Left cardiac atrium (tissue), 4 donors: ENCODE data around the gene MALT1. TPM values are rescaled to one million over a fixed set of nuclear protein-coding genes. Genes with fewer than 3 reads are reported as not detected.
A peak's percentile ranks its signal among the peaks of the same experiment; 100 is the strongest.
"Not testable (repeated sequence)": the region's sequence is repeated elsewhere in the genome, so short reads cannot be mapped to it uniquely, and the experiment has no call there.

Experiments
- ATAC-seq, 2 donors: fragments of 200-7000 bp; cut with Tn5 transposase; one replicate each; pipeline ENCODE4 v1.9.1; 2020; ENCODE audit warnings: mild to moderate bottlenecking in 2 of 2, moderate library complexity in 2 of 2
- DNase-seq: peaks from one replicate; pipeline ENCODE4 v3.0.0-alpha.2; 2020
- intact Hi-C, 2 donors: fragments of 100-400 bp; cut with DNase I; formaldehyde crosslinking; loops; one replicate each; pipeline versions ENCODE4 v1.14.1 to v1.15.1; 2022 to 2023
- total RNA-seq, 2 donors: library from RNA; stranded (reverse); fragmentation: NEBNext Ultra II Directional; extraction: Animal tissue kit (Norgen Biotek cat#: 25700); gene quantifications; one replicate each; pipeline ENCODE4 v1.2.1, GENCODE V29; 2021
- donor health status: DM: no; HTN: yes; CAD: no.
- donor health status: DM: no; HTN: yes; CAD: no; lungs with severe emphysema.
- donor health status: DM: yes; HTN: yes; CAD: no.
- donor health status: Dilated cardiomyopathy.

Gene MALT1
- total RNA-seq, 2 donors from 2014 or later = 12.0 to 12.4 TPM

DNA sequence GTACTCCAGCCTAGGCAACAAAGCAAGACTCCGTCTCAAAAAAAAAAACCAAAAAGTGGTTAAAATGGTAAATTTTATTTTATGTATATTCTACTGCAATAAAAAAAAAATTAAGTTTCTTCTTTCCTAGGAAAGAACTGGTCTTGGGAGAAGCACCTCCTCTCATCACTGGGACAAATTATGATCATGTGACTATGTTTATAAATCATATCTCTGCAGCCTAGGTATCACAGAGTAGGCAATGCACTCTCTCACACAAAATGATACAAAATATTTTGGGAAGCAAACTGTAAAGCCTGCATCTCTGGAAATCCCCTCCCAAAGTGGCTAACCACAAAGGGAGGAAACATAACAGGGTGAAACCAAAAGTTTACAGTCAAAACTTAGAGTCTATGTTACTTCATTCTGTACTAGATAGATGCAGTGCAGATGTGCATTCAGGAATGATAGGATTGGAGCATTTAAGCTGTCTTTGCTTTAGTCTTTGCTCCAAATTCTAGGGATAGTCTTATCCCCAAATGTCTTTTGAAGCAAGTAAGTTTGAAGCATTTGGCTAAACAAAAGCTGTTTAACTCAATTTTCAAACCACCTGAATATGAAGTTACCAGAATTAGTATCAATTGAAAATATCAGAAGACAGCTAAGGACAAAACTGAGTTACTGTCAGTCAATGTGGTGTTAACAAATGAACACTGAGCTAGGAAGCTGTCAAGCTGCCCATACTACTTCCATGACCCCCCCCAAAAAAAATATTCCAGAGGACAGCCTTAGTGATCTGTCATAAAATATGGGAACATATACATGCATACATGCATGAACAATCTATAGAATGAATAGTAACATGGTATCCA, 21.1 kb upstream of the MALT1 start:
- intact Hi-C loops = no loop called here
- DNase-seq (no peak), ATAC-seq (no peak)

DNA sequence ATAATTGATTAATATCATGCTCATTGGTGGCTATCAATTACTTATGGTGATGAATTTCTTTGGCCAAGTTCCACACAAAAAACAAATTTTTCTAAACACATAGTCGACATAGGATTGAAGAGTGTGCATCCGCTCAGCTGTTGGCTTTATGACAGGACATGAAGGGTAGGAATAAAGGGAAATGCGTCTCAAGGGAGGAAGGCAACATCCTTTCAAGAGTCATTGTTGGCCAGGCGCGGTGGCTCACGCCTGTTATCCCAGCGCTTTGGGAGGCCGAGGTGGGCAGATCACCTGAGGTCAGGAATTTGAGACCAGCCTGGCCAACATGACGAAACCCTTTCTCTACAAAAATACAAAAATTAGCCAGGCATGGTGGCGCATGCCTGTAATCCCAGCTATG, 20.4 kb upstream of the MALT1 start:
- ATAC-seq, intact Hi-C loops, DNase-seq: not testable (repeated sequence)

DNA sequence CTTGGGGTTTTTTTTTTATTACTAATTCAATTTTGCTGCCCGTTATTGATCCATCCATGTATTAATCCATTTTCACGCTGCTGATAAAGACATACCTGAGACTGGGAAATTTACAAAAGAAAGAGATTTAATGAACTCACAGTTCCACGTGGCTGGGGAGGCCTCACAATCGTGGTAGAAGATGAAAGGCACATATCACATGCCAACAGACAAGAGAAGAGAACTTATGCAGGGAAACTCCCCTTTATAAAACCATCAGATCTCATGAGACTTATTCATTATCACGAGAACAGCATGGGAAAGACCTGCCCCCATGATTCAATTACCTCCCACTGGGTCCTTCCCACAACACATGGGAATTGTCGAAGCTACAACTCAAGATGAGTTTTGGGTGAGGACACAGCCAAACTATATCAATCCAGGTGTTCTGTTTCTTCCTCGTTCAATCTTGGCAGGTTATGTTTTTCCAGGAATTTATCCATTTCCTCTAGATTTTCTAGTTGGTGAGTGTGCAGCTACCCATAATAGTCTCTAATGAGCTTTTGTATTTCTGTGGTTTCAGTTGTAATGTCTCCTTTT, 18.0 kb upstream of the MALT1 start:
- intact Hi-C loops, DNase-seq, ATAC-seq: not testable (repeated sequence)

DNA sequence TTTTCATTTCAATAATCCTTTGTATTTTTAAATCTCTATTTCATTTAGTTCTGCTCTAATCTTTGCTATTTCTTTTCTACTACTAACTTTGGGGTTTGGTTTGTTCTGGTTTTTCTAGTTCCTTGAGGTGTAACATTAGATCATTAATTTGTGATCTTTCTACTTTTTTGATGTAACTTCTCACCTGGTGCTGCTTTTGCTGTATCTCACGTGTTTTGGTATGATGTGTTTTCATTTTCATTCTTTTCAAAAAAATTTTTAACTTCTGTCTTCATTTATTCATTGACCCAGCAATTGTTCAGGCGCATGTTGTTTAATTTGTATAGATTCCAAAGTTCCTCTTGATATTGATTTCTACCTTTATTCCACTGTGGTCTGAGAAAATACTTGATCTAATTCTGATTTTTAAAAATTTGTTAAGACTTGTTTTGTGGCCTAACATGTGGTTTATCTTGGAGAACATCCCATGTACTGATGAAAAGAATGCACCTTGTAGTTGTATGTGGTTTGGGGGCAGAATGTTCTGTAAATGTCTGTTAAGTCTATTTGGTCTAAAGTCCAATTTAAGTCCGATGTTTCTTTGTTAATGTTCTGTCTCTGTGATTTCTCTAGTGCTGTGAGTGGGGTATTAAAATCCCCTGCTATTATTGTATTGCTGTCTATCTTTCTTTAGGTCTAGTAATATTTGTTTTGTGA, 17.3 kb upstream of the MALT1 start:
- DNase-seq (no peak), ATAC-seq (no peak)
- intact Hi-C loops = no loop called here

DNA sequence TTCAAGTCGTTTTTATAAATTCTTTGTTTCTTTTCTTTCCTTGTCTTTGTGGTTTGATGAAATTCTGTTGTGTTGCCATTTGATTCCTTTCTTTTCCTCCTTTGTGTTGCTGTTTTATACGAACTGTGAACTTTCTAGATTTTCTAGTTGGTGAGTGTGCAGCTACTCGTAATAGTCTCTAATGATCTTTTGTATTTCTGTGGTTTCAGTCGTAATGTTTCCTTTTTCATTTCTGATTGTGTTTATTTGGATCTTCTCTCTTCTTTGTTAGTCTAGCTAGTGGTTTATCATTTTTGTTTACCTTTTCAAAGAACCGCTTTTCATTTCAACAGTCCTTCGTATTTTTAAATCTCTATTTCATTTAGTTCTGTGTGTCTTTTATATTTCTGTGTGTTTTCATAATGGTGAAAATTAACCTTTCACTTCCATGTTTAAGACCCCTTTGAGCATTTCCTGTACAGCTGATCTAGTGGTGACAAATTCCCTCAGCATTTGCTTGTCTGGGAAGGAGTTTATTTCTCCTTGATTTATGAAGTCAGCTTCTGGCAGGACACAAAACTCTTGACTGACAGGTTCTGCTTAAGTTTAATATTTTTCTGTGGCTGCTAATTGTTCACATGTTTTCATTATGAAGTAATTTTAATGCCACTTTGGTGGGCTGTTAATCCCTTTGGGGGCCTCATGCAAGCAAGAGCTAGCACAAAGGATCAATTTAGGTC, 16.2 kb upstream of the MALT1 start:
- intact Hi-C loops = no loop called here
- no peak for ATAC-seq
- DNase-seq = no peak

DNA sequence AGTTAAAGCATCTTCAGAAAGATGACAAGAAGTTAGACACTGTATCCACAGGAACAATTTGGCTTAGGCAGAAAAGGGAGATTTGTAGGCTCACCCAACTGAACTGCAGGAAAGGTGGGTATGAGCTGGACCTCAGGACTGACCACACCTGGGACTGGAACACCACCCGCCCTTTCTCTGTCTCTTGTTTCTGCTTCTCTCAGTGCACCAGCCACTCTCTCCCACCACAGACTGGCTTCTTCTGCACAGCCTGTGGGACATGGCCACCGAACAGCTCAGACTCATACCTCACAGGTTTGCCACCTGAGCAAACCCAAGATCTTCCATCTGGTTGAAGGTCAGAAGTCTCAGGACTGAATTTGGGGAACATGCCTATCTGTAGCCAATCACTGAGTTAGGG, 14.2 kb upstream of the MALT1 start:
- no peak for DNase-seq
- intact Hi-C loops = no loop called here
- ATAC-seq = no peak

DNA sequence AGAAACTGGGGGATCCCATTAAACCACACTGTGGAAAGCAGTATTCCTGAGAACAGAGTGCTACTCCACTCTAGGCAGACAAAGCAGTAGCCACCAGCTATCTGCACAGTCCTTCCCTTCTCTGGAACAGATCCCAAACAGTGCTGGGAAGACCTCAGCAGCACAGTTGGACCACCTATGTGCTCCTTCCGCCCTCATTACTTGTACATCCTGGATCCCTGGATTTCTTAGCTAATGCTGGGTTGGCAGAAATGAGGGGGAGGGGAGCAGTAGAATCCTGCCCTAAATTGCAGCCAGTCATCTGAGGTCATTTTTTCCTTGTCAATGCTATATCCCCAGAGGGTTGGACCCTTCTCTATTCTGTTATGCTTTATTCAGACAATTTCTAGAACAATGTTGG, 13.8 kb upstream of the MALT1 start:
- intact Hi-C loops = no loop called here
- DNase-seq (no peak), ATAC-seq (no peak)

DNA sequence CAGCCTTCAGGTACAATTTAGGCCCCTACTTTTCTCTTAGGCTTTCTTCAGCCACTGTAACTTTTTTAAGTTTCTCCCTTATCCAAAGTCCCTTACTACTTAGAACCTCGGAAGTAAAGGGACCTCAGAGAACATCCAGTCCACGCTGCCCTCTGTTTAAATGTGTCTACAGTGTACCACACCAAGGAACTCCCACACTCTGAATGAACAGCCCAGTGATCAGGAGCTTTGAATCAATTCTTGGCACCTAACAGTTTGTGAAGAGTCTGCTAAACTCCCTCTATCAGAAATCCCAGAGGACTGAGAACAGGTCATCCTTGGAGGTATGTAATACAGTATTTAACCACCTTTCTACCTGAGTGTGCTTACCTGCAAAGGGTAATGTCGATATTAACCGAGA, 11.6 kb upstream of the MALT1 start:
- no peak for ATAC-seq
- intact Hi-C loops = loop anchor here in 1 of 2 donors (10.0 kb wide), 1 partner anchor 135 kb away; no protein-coding TSS in a partner anchor
- DNase-seq = no peak

DNA sequence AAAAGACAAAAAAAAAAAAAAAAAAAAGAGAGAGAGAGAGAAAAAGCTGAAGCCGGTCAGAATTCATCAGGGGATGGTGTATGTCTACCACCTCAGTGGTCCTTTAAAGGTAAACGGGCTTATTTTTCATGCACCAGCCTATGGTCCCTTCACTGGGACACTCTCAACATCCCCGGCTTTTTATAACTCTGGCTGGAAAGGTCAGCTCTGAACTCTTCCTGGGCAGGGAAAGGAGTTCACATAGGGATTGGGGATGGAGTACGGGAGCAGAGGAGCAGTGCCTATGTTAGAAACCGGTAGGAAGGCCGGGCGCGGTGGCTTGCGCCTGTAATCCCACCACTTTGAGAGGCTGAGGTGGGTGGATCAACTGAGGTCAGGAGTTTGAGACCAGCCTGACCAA, 10.3 kb upstream of the MALT1 start:
- no peak for DNase-seq
- no peak for ATAC-seq
- intact Hi-C loops = loop anchor here in 1 of 2 donors (10.0 kb wide), 1 partner anchor 136 kb away; no protein-coding TSS in a partner anchor

DNA sequence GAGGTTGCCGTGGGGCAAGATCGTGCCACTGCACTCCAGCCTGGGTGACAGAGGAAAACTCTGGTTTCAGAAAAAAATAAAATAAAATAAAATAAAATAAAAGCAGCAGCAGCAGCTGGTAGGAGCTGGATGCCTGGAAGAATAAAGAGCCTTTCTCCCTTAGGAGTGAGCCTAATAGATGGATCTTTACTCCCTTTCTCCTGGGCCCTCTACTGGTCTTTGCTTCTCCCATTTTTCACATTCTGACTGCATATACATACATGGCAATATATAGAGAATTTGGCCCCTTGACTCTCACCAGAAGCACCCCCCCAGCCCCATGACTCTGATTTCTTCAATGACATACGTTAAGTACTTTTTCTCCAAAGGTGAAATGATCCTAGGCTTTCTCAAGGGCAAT, 9.8 kb upstream of the MALT1 start:
- DNase-seq (no peak), ATAC-seq (peak in 1 of 2 donors; percentile 49)
- intact Hi-C loops = loop anchor here in 1 of 2 donors (10.0 kb wide), 1 partner anchor 137 kb away; no protein-coding TSS in a partner anchor

DNA sequence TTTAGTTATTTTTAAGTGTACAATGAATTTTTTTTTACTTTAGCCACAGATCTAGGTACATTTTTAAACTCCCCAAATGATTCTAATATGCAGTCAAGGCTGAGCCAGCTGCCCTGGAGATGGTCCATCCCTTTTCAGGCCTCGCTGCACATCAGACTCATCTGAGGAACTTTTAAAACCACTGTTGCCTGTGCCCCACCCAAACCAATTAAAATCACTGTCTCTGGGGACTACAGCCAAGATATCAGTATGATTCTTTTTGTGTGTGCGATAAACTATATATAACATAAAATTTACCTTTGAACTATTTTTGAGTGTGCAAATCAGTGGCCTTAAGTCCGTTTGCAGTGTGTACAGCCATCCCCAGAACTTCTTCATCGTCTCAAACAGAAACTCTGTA, 9.1 kb upstream of the MALT1 start:
- intact Hi-C loops = loop anchor here in 1 of 2 donors (10.0 kb wide), 1 partner anchor 137 kb away; no protein-coding TSS in a partner anchor
- DNase-seq = no peak
- no peak for ATAC-seq

DNA sequence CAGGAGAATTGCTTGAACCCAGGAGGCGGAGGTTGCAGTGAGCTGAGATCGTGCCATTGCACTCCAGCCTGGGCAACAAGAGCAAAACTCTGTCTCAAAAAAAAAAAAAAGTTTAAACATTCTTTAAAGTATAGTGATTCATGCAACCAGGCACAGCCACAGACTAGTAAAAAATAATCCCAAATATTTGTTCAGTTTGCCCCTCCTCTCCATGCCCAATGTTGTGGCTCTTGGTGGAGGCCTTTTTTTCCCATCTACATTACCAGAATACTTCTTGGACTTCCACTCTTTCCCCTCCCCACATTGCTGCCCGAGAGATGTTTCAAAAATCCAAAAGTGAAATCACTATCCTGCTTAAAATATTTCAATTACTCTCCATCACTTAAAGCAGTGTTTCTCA, 5.1 kb upstream of the MALT1 start:
- no peak for DNase-seq
- intact Hi-C loops = loop anchor here in 1 of 2 donors (10.0 kb wide), 1 partner anchor 141 kb away; no protein-coding TSS in a partner anchor
- ATAC-seq = no peak

DNA sequence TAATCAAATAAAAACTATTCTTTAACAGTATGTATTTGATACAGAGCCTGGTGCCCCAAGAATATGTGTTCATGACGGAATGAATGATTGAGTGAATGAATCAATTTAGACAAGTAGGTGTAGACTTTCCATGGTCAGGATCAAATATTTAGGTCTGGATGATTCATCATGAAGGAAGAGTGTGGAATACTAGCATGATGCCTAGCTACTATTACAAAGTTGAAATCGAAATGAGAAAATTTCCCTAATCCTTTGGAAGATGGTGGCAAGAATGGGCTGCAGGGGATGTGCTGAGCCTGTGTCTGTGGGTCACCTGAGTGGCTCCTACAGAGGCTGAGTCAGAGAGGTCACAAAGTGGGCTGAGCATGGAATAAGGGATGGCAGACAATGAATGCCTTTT, 3.1 kb upstream of the MALT1 start:
- ATAC-seq (no peak), DNase-seq (no peak)
- intact Hi-C loops = loop anchor here in 1 of 2 donors (10.0 kb wide), 1 partner anchor 143 kb away; no protein-coding TSS in a partner anchor

DNA sequence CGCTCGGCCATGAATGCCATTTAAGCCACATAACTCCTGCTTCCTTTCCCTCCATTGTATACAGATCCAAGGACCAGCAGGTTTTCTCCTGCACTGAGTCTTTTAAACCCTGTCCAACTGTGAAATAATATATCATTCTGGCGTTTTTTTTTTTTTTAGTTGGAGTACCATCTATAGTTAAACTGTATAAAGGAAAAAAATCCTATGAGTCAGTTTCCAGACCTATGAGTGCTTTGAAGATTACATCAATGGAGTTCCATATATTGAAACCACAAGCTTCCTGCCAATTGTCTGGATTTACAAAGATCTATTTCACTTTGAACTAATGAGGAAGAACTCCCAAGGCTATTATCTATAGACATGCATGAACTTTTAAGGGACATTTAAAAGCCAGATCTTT, 2.4 kb upstream of the MALT1 start:
- ATAC-seq = no peak
- intact Hi-C loops = loop anchor here in 1 of 2 donors (10.0 kb wide), 1 partner anchor 144 kb away; no protein-coding TSS in a partner anchor
- no peak for DNase-seq

DNA sequence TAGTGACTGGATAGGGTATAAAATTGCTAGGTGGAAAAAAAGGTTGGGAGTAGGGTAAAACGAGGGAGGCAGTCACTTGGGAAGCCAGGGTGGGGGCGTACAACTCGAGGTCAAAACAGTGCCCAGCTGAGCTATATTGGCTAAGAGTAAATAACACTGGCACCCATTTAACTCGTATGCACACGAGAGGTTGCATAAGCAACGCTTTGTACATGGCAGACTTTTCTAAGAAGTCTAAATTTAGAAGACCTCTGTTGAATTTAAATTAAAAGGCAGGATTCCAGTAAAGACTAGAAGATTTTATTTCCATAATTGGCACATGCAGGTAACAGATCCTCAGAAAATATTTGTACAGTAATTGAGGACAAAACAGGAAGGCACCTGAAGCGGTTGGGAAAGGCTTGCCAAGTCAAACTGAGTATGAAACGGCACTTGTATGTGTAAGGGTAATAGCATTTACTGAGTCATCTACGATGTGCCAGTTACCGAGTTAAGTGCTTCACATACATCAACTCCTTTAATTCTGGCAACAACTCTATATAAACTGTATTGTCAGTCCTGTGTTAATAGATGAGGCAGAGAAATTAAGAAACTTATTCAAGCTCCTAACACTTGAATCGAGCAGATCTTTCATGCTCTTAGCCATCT, 1.4 kb upstream of the MALT1 start:
- intact Hi-C loops = loop anchor here in 1 of 2 donors (10.0 kb wide), 1 partner anchor 145 kb away; no protein-coding TSS in a partner anchor
- DNase-seq (no peak), ATAC-seq (no peak)

DNA sequence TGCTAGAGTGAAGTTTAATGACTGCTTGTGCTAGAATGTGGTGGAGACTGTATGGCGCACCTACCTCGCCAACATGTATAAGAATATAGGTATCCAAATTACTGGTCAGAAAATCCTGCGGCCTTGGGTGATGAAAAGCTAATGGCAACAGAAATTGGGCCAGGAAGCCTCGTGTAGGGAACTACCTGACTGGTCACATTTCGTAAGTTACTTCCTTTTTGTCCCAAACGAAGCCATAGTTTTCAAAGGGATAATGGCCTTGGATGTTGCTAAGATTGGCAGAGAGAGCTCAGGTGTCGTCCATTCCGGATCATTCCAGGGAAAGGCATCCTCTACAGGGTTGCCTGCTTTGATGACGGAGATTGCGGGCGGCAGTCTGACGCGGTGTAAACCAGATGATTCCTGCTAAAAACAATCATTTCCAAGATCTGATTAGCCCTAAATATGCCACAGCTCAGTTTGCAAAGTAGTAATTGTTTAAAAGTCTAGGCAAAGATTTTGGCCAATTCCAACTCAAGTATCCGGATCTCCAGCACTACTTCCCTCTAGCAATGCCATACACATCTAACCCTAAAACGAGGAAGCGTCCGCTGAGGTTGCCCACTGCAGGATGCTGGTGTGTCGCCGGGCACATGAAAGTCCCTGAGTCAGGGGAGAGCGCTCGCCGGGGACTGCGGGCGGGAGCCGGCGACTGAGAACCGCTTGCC, 708 bp upstream of the MALT1 start:
- ATAC-seq (no peak), DNase-seq (no peak)
- intact Hi-C loops = no loop called here

DNA sequence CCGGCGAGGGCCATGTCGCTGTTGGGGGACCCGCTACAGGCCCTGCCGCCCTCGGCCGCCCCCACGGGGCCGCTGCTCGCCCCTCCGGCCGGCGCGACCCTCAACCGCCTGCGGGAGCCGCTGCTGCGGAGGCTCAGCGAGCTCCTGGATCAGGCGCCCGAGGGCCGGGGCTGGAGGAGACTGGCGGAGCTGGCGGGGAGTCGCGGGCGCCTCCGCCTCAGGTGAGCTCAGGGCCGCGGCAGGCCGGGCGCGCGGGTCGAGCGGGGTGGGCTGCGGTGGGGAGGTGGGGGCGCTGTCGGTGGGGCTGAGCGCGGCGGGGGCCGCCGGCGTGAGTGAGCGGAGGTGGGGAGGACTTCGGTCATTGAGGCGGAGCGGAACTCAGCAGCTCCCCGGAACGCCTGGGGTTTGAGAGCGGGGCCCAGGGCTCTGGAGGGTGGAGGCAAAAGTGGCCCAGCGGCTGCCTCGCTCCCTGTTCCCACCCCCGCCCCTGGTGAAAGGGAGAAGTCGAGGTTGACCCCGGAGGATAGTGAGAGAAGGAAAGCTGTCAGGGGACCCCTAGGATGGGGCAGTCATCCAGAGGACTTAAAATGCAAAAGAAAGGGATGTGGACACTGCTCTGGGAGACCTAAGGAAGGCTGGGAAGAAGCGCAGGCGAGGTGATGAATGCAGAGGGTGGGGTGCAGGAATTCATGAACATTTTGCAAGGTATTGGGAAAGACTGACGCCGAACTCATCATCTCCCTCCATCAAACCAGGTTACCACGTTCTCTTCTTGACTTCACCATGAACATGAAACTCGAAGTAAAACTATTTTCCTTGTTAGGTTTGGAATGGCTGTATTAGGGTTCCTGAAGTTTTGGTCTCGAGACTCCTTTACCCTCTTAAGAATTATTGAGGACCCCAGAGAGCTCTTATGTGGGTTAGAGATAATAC, 633 bp downstream of the MALT1 start:
- intact Hi-C loops = no loop called here
- DNase-seq = peak; percentile 49
- ATAC-seq = peak; percentile 69 to 71
